ENCODE measurements around the gene PTPN3. TPM values are rescaled to one million over a fixed set of nuclear protein-coding genes. Genes with fewer than 3 reads are reported as not detected.

The PTPN3 gene
- total RNA-seq, 4 donors from 2014 or later = 31.6 to 64.0 (median 38.7) TPM

DNA sequence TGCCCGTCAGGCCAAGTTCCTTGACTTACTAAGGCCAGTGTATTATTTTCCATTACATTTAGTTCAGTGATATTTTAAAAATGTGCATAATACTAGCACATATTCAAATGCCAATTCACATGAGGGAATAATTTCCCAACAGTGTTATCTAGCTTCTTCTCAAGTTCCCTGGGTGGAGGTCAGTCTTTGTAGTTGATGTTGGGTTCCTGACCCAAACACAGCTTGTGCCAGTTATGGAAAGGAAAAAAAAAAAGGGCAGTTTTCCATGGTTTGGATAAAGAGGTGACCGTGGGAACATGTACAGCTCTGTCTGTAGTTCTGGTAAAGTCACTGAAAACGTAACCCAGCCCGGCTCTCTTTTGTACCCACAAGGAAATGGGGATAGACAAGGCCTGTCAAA is 11.5 kb upstream of the PTPN3 start:
- H3K9me3 ChIP-seq = no peaks in the 10 kb centered on the region
- no peak for DNase-seq (ENCODE audit: low spot score in 2 of 2)
- H3K36me3 ChIP-seq = no peaks in the 10 kb centered on the region
- H3K4me3 ChIP-seq = no peak overlapping the region
- TF ChIP-seq POLR2A (IDR thresholded peaks at IDR 0.05) (no peak), EP300 (IDR thresholded peaks at IDR 0.05) (no peak), POLR2AphosphoS5 (IDR thresholded peaks at IDR 0.05) (no peak)
- TF ChIP-seq, protein P1, sequence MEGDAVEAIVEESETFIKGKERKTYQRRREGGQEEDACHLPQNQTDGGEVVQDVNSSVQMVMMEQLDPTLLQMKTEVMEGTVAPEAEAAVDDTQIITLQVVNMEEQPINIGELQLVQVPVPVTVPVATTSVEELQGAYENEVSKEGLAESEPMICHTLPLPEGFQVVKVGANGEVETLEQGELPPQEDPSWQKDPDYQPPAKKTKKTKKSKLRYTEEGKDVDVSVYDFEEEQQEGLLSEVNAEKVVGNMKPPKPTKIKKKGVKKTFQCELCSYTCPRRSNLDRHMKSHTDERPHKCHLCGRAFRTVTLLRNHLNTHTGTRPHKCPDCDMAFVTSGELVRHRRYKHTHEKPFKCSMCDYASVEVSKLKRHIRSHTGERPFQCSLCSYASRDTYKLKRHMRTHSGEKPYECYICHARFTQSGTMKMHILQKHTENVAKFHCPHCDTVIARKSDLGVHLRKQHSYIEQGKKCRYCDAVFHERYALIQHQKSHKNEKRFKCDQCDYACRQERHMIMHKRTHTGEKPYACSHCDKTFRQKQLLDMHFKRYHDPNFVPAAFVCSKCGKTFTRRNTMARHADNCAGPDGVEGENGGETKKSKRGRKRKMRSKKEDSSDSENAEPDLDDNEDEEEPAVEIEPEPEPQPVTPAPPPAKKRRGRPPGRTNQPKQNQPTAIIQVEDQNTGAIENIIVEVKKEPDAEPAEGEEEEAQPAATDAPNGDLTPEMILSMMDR (IDR thresholded peaks at IDR 0.05) = no peak
- WGBS = 70% methylated on average over 4 of the region's 4 CpGs
- no peak overlapping the region for H3K27ac ChIP-seq
- H3K27me3 ChIP-seq = no peaks in the 10 kb centered on the region
- no peaks in the 10 kb centered on the region for H3K4me1 ChIP-seq

DNA sequence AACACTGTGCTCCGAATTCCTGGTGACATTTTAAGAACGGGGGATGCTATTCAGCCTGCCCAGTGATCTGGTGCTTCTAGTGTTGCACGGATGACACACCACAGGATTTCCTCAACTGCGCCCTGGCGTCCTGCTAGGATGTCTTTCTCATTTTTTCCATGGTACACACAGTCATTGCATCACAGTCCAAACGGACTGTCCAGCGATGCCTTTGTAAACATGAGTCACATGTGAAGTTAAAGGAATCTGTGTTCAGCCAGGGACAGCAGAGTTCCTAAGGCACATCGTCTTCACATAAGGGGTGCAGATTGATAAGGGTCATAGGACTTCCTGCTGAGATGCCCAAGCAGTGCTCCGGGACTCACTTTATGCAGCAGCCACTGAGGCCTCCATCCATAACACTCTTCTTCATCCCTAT is 9.3 kb upstream of the PTPN3 start:
- Histone ChIP-seq H3K4me1 (no peaks in the 10 kb centered on the region), H3K9me3 (no peaks in the 10 kb centered on the region), H3K36me3 (no peaks in the 10 kb centered on the region), H3K27ac (no peak overlapping the region), H3K4me3 (no peak overlapping the region), H3K27me3 (no peaks in the 10 kb centered on the region)
- peak in 1 of 3 donors; percentile 17 for TF ChIP-seq POLR2AphosphoS5 (IDR thresholded peaks at IDR 0.05)
- TF ChIP-seq EP300 (IDR thresholded peaks at IDR 0.05) = no peak
- no peak for DNase-seq (ENCODE audit: low spot score in 2 of 2)
- 61% methylated on average over 9 of the region's 9 CpGs for WGBS

DNA sequence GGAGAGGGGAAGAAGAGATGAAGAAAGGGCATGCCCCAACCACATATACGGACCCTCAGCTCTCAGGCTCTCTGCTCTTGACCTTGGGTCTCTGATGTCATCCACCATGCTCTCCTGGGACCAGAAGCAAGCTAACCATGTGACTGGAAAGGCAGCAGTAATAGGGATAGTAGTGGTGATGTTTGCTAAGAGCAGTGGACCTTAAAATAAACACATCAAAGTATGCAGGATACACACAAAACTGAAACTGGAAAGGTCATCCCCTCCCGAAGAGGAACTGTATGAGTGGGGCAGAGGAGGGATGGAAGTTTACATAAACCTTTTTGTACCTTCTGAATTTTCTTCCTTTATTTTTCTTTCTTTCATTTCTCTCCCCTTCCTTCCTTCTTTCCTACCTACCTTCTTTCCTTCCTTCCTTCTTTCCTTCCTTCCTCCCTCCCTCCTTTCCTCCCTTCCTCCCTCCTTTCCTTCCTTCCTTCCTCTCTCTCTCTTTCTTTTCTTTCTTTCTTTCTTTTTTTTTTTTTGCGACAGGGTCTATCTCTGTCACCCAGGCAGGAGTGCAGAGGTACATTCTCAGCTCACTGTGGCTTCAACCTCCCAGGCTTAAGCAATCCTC is 8.1 kb upstream of the PTPN3 start:
- Histone ChIP-seq H3K27ac (no peak overlapping the region), H3K9me3 (no peaks in the 10 kb centered on the region), H3K36me3 (no peaks in the 10 kb centered on the region), H3K27me3 (no peaks in the 10 kb centered on the region), H3K4me1 (no peaks in the 10 kb centered on the region), H3K4me3 (no peak overlapping the region)
- TF ChIP-seq EP300 (IDR thresholded peaks at IDR 0.05) (no peak), POLR2A (IDR thresholded peaks at IDR 0.05) (no peak), POLR2AphosphoS5 (IDR thresholded peaks at IDR 0.05) (no peak)
- TF ChIP-seq, protein P1 (IDR thresholded peaks at IDR 0.05) = no peak
- no peak for DNase-seq (ENCODE audit: low spot score in 2 of 2)
- 81% methylated on average over 3 of the region's 3 CpGs for WGBS

DNA sequence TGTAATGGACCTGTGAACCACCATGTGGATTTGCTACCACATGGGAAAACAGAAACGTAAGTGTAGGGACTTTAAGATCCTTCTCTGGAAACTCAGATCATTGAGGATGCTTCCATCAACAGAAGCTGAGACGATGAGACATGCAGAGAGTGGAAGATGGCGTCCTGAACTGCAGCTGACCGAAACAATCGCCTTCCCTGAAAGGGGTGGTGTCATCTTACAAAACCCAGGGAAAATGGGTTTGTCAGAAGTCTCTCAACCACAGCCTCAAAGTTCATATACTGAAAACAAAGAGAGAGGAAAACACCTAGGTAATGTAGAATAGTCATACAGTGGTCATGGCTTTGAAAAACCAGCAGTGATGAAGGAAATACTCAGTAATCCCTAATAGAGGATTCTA is 6.6 kb upstream of the PTPN3 start:
- H3K27ac ChIP-seq = no peak overlapping the region
- peaks cover 7% of the 10 kb centered on the region for H3K4me1 ChIP-seq
- no peaks in the 10 kb centered on the region for H3K9me3 ChIP-seq
- no peak overlapping the region for H3K4me3 ChIP-seq
- WGBS = 75% methylated on average over 5 of the region's 5 CpGs
- no peak for TF ChIP-seq POLR2A (IDR thresholded peaks at IDR 0.05)
- TF ChIP-seq, protein P1 (IDR thresholded peaks at IDR 0.05) = no peak
- TF ChIP-seq POLR2AphosphoS5 (IDR thresholded peaks at IDR 0.05) = no peak
- no peaks in the 10 kb centered on the region for H3K36me3 ChIP-seq
- no peak for DNase-seq (ENCODE audit: low spot score in 2 of 2)
- H3K27me3 ChIP-seq = peaks cover 3% of the 10 kb centered on the region

DNA sequence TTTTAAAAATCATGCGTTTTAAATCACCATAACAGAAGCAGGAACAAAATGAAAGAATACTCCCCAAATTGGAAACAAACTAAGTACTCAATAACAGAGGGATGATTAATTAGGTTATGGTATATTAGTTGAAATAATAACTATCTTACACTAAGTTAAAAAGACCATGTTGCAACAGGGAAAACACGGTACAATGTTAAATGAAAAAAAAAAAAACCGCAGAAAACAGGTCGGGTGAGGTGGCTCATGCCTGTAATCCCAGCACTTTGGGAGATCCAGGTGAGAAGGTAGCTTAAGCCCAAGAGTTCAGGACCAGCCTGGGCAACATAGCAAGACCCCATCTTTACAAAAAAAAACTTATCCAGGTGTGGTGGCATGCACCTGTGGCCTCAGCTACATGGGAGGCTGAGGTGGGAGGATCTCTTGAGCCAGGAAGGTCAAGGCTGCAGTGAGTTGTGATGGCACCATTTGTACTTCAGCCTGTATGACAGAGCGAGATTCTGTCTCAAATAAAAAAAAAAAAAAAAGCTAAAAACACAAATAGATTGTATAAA is 2.4 kb upstream of the PTPN3 start:
- H3K4me3 ChIP-seq = no peak overlapping the region

More for the DNA sequence above, 2.4 kb upstream of the PTPN3 start:
- peaks cover 35% of the 10 kb centered on the region for H3K4me1 ChIP-seq
- WGBS = 54% methylated on average over 5 of the region's 5 CpGs
- no peak for DNase-seq (ENCODE audit: low spot score in 2 of 2)
- H3K9me3 ChIP-seq = no peaks in the 10 kb centered on the region
- H3K27me3 ChIP-seq = peaks cover 8% of the 10 kb centered on the region
- H3K27ac ChIP-seq = peak overlapping the region; percentile 49
- TF ChIP-seq, protein P1 (IDR thresholded peaks at IDR 0.05) = no peak
- TF ChIP-seq POLR2A (IDR thresholded peaks at IDR 0.05) (no peak), EP300 (IDR thresholded peaks at IDR 0.05) (no peak)
- H3K36me3 ChIP-seq = no peaks in the 10 kb centered on the region
